H1 (cell line): Measurements from ENCODE around the gene LEFTY2. TPM values are rescaled to one million over a fixed set of nuclear protein-coding genes. Genes with fewer than 3 reads are reported as not detected.

Experiments
- CTCF ChIA-PET: fragments of 300-600 bp; sonication (Branson Sonifier 250); formaldehyde crosslinking; loops from one replicate; lab custom pipeline; 2021; ENCODE audit not compliant: partially characterized antibody; lab: Charles Lee
- POLR2A ChIA-PET: fragments of 300-600 bp; sonication (Branson Sonifier 250); formaldehyde crosslinking; loops from one replicate; lab custom pipeline; 2021; ENCODE audit warnings: inconsistent platforms; ENCODE audit not compliant: partially characterized antibody; lab: Charles Lee
- DNase-seq, 2 experiments: peaks; one replicate each; pipeline versions ENCODE4 v3.0.0 to v3.0.0-alpha.2; 2010 to 2022; ENCODE audit warnings: low spot score in 2 of 2, low read depth in 1 of 2, mixed read lengths in 1 of 2
- FAIRE-seq: peaks from 2 replicates; lab custom pipeline; 2011; peaks lifted over from hg19 to GRCh38; lab: Jason Lieb, UNC
- H2AFZ ChIP-seq: 2 replicates; pipeline ENCODE4 v1.8.1; 2012; ENCODE audit warnings: low read length, inconsistent platforms
- H2AK5ac ChIP-seq: 2 replicates; pipeline ENCODE4 v1.6.1; 2013; ENCODE audit warnings: low read depth, low read length
- H2BK120ac ChIP-seq: replicated peaks from 2 replicates; pipeline ENCODE3; 2013; ENCODE audit warnings: low read depth, low read length, inconsistent platforms
- H2BK12ac ChIP-seq: 2 replicates; pipeline ENCODE4 v1.6.1; 2013; ENCODE audit warnings: low read depth, low read length
- H2BK15ac ChIP-seq: 2 replicates; pipeline ENCODE4 v1.6.1; 2013; ENCODE audit warnings: low read length
- H2BK20ac ChIP-seq: 2 replicates; pipeline ENCODE4 v1.6.1; 2013; ENCODE audit warnings: low read length
- H2BK5ac ChIP-seq: 2 replicates; pipeline ENCODE4 v1.6.1; 2013; ENCODE audit warnings: low read depth, low read length
- H3K14ac ChIP-seq: 2 replicates; pipeline ENCODE4 v1.6.1; 2013; ENCODE audit warnings: inconsistent platforms; ENCODE audit not compliant: insufficient read length
- H3K18ac ChIP-seq: 2 replicates; pipeline ENCODE4 v1.6.1; 2013; ENCODE audit warnings: low read length; ENCODE audit errors: extremely low read depth
- H3K23ac ChIP-seq: 2 replicates; pipeline ENCODE4 v1.6.1; 2013; ENCODE audit warnings: inconsistent platforms; ENCODE audit not compliant: insufficient read length
- H3K23me2 ChIP-seq: 2 replicates; pipeline ENCODE4 v1.6.1; 2013; ENCODE audit warnings: low read depth, low read length
- H3K27ac ChIP-seq: 2 replicates; pipeline ENCODE4 v1.6.1; 2011; ENCODE audit warnings: low read depth, low read length, inconsistent platforms
- H3K27me3 ChIP-seq, 4 experiments: replicated peaks in 1 of 4; 1 replicate in 1 of 4; 2 replicates in 3 of 4; pipeline versions ENCODE4 v1.6.1 to v1.8.1; 2011 to 2013; ENCODE audit warnings: low read length in 3 of 4, mild to moderate bottlenecking in 3 of 4, inconsistent platforms in 2 of 4, mixed read lengths in 2 of 4, moderate library complexity in 1 of 4; ENCODE audit not compliant: control insufficient read depth in 3 of 4, insufficient read depth in 3 of 4; ENCODE audit errors: extremely low read depth in 1 of 4
- H3K36me3 ChIP-seq, 4 experiments: 2 replicates each; pipeline versions ENCODE4 v1.6.1 to v1.8.1; 2011 to 2013; ENCODE audit warnings: mild to moderate bottlenecking in 4 of 4, low read length in 3 of 4, moderate library complexity in 2 of 4, control low read depth in 1 of 4, inconsistent platforms in 1 of 4; ENCODE audit not compliant: insufficient read depth in 4 of 4, control insufficient read depth in 2 of 4
- H3K4ac ChIP-seq: replicated peaks from 2 replicates; pipeline ENCODE3; 2013; ENCODE audit warnings: low read length, low read depth, mixed read lengths, inconsistent platforms; ENCODE audit not compliant: insufficient read length
- H3K4me1 ChIP-seq, 4 experiments: replicated peaks in 1 of 4; 1 replicate in 1 of 4; 2 replicates in 3 of 4; pipeline versions ENCODE4 v1.6.1 to v1.8.1; 2011 to 2013; ENCODE audit warnings: low read length in 3 of 4, inconsistent platforms in 2 of 4, mixed read lengths in 1 of 4; ENCODE audit not compliant: insufficient read depth in 4 of 4, control insufficient read depth in 3 of 4
- H3K4me2 ChIP-seq, 2 experiments: 2 replicates each; pipeline versions ENCODE4 v1.6.1 to v1.8.1; 2011 to 2013; ENCODE audit warnings: low read depth in 2 of 2, low read length in 2 of 2, control low read depth in 1 of 2, inconsistent platforms in 1 of 2, mild to moderate bottlenecking in 1 of 2; ENCODE audit not compliant: insufficient read depth in 1 of 2
- H3K4me3 ChIP-seq, 4 experiments: fragments of 200-600, 300-600 bp in 1 of 4; sonication (generic), shearing (Covaris generic), sonication (Bioruptor Twin) in 1 of 4; 2 replicates each; pipeline versions ENCODE4 v1.5.1 to v1.8.1; 2011 to 2016; ENCODE audit warnings: low read length in 4 of 4, low read depth in 3 of 4, control low read depth in 2 of 4, inconsistent platforms in 2 of 4, mild to moderate bottlenecking in 2 of 4, mixed read lengths in 1 of 4, moderate library complexity in 1 of 4; ENCODE audit not compliant: insufficient read depth in 2 of 4; ENCODE audit errors: extremely low read depth in 1 of 4
- H3K56ac ChIP-seq: replicated peaks from 2 replicates; pipeline ENCODE3; 2013; ENCODE audit warnings: low read depth, mild to moderate bottlenecking, mixed read lengths, low read length, inconsistent platforms; ENCODE audit not compliant: insufficient read length
- H3K79me1 ChIP-seq: 2 replicates; pipeline ENCODE4 v1.6.1; 2013; ENCODE audit warnings: low read depth, low read length, control low read depth
- H3K79me2 ChIP-seq, 2 experiments: 2 replicates each; pipeline versions ENCODE4 v1.6.1 to v1.8.1; 2012 to 2013; ENCODE audit warnings: low read length in 2 of 2, mild to moderate bottlenecking in 2 of 2, inconsistent platforms in 1 of 2; ENCODE audit not compliant: insufficient read depth in 2 of 2, control insufficient read depth in 1 of 2
- H3K9ac ChIP-seq, 4 experiments: replicated peaks in 1 of 4; 1 replicate in 1 of 4; 2 replicates in 3 of 4; pipeline versions ENCODE4 v1.6.1 to v1.8.1; 2011 to 2013; ENCODE audit warnings: low read depth in 3 of 4, low read length in 3 of 4, control low read depth in 2 of 4, mild to moderate bottlenecking in 2 of 4, moderate library complexity in 2 of 4, inconsistent platforms in 1 of 4; ENCODE audit errors: extremely low read depth in 1 of 4
- H3K9me3 ChIP-seq, 2 experiments: 2 replicates each; pipeline versions ENCODE4 v1.6.1 to v1.8.1; 2012 to 2013; ENCODE audit warnings: mild to moderate bottlenecking in 2 of 2, moderate library complexity in 2 of 2, control low read depth in 1 of 2, inconsistent platforms in 1 of 2, low read depth in 1 of 2, low read length in 1 of 2, mixed read lengths in 1 of 2; ENCODE audit not compliant: insufficient read depth in 2 of 2
- H4K20me1 ChIP-seq, 2 experiments: replicated peaks in 1 of 2; 2 replicates each; pipeline versions ENCODE3 to v1.8.1; 2011 to 2013; ENCODE audit warnings: inconsistent platforms in 2 of 2, low read length in 2 of 2, mild to moderate bottlenecking in 1 of 2; ENCODE audit not compliant: insufficient read depth in 2 of 2, control insufficient read depth in 1 of 2
- H4K5ac ChIP-seq: 2 replicates; pipeline ENCODE4 v1.6.1; 2013; ENCODE audit warnings: low read length, low read depth, mixed read lengths, inconsistent platforms; ENCODE audit not compliant: insufficient read length
- H4K8ac ChIP-seq: 2 replicates; pipeline ENCODE4 v1.8.0; 2013; ENCODE audit warnings: mild to moderate bottlenecking, moderate library complexity, low read length, inconsistent platforms; ENCODE audit not compliant: insufficient read depth; ENCODE audit errors: extremely low read depth
- H4K91ac ChIP-seq: replicated peaks from 2 replicates; pipeline ENCODE3; 2013; ENCODE audit warnings: low read length, mixed read lengths, inconsistent platforms; ENCODE audit not compliant: insufficient read length
- EP300 ChIP-seq, 2 experiments: IDR thresholded peaks; 1 replicate in 1 of 2; 2 replicates in 1 of 2; pipeline ENCODE4 v1.6.1; 2011 to 2012; ENCODE audit warnings: low read depth in 2 of 2, low read length in 2 of 2, mild to moderate bottlenecking in 2 of 2, borderline replicate concordance in 1 of 2, inconsistent platforms in 1 of 2, moderate library complexity in 1 of 2
- NRF1 ChIP-seq: IDR thresholded peaks from 2 replicates; pipeline ENCODE4 v1.6.1; 2011; ENCODE audit warnings: mild to moderate bottlenecking, low read depth, low read length, improper control_type of control experiment
- SIN3A ChIP-seq, 2 experiments: IDR thresholded peaks in 1 of 2; conservative IDR thresholded peaks in 1 of 2; 2 replicates each; pipeline ENCODE4 v1.6.1; 2011 to 2012; ENCODE audit warnings: low read length in 2 of 2, improper control_type of control experiment in 1 of 2, low read depth in 1 of 2, mild to moderate bottlenecking in 1 of 2
- SIX5 ChIP-seq: IDR thresholded peaks from 2 replicates; pipeline ENCODE4 v1.6.1; 2011; ENCODE audit warnings: mild to moderate bottlenecking, low read depth, low read length
- SP2 ChIP-seq: IDR thresholded peaks from 2 replicates; pipeline ENCODE4 v1.6.1; 2012; ENCODE audit warnings: mild to moderate bottlenecking, low read length, inconsistent platforms
- TEAD4 ChIP-seq: IDR thresholded peaks from 2 replicates; pipeline ENCODE4 v1.6.1; 2012; ENCODE audit warnings: low read depth, low read length, inconsistent platforms, mixed read lengths
- WGBS, 2 experiments: shearing (Covaris generic) in 1 of 2; methylation state at CpG; one replicate each; pipeline versions ENCODE4 v1.1.6 to v1.1.7; 2013 to 2015; ENCODE audit warnings: low lambda C conversion rate in 2 of 2, mixed read lengths in 2 of 2, inconsistent platforms in 1 of 2, low coverage in 1 of 2, missing lambda C conversion rate in 1 of 2; ENCODE audit not compliant: insufficient replicate concordance in 2 of 2, insufficient coverage in 1 of 2, insufficient read length in 1 of 2; ENCODE audit errors: extremely low coverage in 1 of 2, missing lambda C conversion rate in 1 of 2; 5-methylcytosine and 5-hydroxymethylcytosine counted together
- polyA plus RNA-seq, 7 experiments: library from polyadenylated mRNA; depleted of rRNA in 3 of 7; stranded (reverse) in 5 of 7; unstranded in 2 of 7; fragments of >200 nt in 5 of 7; fragments of 200-250 nt in 2 of 7; gene quantifications; 1 replicate in 5 of 7; 2 replicates in 1 of 7; 4 replicates in 1 of 7; pipeline versions ENCODE4 v1.2.1 to v1.2.3, GENCODE V29; 2011 to 2013; ENCODE audit warnings: missing spikeins in 2 of 7, mixed read lengths in 2 of 7
- total RNA-seq: library from RNA; stranded (reverse); fragmentation: NEBNext Ultra II Directional; extraction: Animal tissue kit (Norgen Biotek cat#: 25700); gene quantifications from 2 replicates; pipeline ENCODE4 v1.2.1, GENCODE V29; 2021
- TF ChIP-seq, protein P1 (sequence below): IDR thresholded peaks from 2 replicates; pipeline ENCODE4 v1.6.1; 2011; ENCODE audit warnings: low read depth, mild to moderate bottlenecking, low read length; ENCODE audit not compliant: insufficient read depth

Gene LEFTY2
- total and polyA plus RNA-seq, 2 of the 8 experiments (the other 6 are each of a cell fraction or from before 2014, with no cell fraction given): 2.6 to 4.3 TPM

DNA sequence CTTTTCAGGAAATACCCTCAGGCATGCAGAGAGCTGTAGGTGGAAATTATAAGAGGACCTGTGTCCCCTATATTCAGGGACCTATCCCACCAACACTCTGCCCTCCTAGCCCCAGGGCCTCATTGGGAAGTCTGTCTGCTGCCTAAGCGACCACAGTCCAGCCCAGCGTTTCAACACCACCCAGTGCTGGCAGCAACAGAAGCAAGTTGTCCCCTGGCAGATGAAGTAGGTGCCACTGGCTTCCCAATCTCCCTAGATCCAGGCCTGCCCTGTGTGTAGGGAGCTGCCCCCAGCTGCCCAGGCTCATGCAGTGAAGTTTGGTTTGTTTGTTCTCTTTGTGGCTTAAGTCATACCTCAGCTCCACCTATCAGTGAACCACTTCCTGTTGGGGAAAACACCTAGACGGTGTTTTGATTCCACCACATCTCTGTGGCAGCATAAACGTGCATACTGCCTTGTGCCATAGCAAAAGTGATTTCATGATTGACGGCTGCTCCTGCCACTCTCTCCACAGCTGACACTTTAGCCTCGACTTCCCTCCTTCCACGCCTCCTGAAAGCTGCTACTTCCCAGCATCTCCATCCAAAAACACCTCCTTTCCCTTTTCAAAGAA, 44.0 kb downstream of the LEFTY2 start:
- Histone ChIP-seq H3K14ac (no peak overlapping the region), H3K56ac (no peak overlapping the region), H3K4me2 (no peak overlapping the region; a peak in 1 of 4 replicates), H3K9ac (no peak overlapping the region), H2BK5ac (peak overlapping the region; percentile 67; the same call in 1 of the 2 replicates), H2BK15ac (0 out of 2 replicates have a peak overlapping the region, but pooled peaks have one; percentile 47), H4K5ac (no peak overlapping the region), H2BK120ac (no peak overlapping the region), H2AFZ (no peak overlapping the region), H4K8ac (no peak overlapping the region; the same call in 1 of the 2 replicates), H3K9me3 (no peaks in the 10 kb centered on the region), H2AK5ac (peak overlapping the region; percentile 67; the same call in 1 of the 2 replicates), H2BK12ac (peak overlapping the region; percentile 70), H3K23me2 (no peaks in the 10 kb centered on the region), H2BK20ac (peak overlapping the region; percentile 76), H3K36me3 (no peaks in the 10 kb centered on the region), H3K27me3 (no peaks in the 10 kb centered on the region), H3K4me3 (no peak overlapping the region), H4K20me1 (no peaks in the 10 kb centered on the region), H4K91ac (peak overlapping the region; percentile 83), H3K79me2 (no peaks in the 10 kb centered on the region), H3K23ac (no peak overlapping the region), H3K79me1 (no peaks in the 10 kb centered on the region), H3K4me1 (peaks cover 0 to 21% (median 19%) of the 10 kb centered on the region in 4 experiments; a peak in 6 of 7 replicates), H3K18ac (no peak overlapping the region; the same call in 1 of the 2 replicates), H3K4ac (no peak overlapping the region), H3K27ac (no peak overlapping the region)
- no peak for FAIRE-seq
- no peak for TF ChIP-seq NRF1
- TF ChIP-seq, protein P1, sequence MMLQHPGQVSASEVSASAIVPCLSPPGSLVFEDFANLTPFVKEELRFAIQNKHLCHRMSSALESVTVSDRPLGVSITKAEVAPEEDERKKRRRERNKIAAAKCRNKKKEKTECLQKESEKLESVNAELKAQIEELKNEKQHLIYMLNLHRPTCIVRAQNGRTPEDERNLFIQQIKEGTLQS: no peak
- TF ChIP-seq SIN3A (conservative IDR thresholded peaks at IDR 0.05 in 1 of 2, IDR thresholded peaks at IDR 0.05 in 1 of 2; ENCODE audit: low read depth in 1 of 2, low read length in 2 of 2): no peak
- TF ChIP-seq SIX5: no peak
- TF ChIP-seq EP300 (IDR thresholded peaks at IDR 0.05; ENCODE audit: borderline replicate concordance in 1 of 2, low read depth in 2 of 2, low read length in 2 of 2): no peak
- TF ChIP-seq SP2: no peak
- TF ChIP-seq TEAD4: no peak
- no peak for DNase-seq
- POLR2A ChIA-PET: interaction anchor here (0.6 to 5.2 kb wide), 8 partner anchors 8 to 119 kb away, joined by 3 to 63 read pairs (median 3); partner anchors contain the start of genes EPHX1, LEFTY1 and TMEM63A
- WGBS, 2 experiments: 79% methylated on average over 7 of the region's 7 CpGs; no CpG with 5 or more reads in 1 of the 2 experiments
- CTCF ChIA-PET: interaction anchor here (1.0 to 18.7 kb wide), 6 partner anchors 9 to 66 kb away, joined by 3 to 406 read pairs (median 6); partner anchors contain the start of genes LEFTY1 and TMEM63A
